Tibial nerve (tissue), 4 donors: Measurements from ENCODE around the gene NLN. TPM values are rescaled to one million over a fixed set of nuclear protein-coding genes. Genes with fewer than 3 reads are reported as not detected.

Experiments used
- DNase-seq, 2 donors: peaks; one replicate each; pipeline ENCODE4 v3.0.0-alpha.2; 2019; ENCODE audit warnings: low spot score in 2 of 2
- H3K27ac ChIP-seq, 4 donors: fragments of 200-600 bp; sonication (generic) in 3 of 4; one replicate each; pipeline ENCODE4 v1.5.1; 2017 to 2019; ENCODE audit warnings: mild to moderate bottlenecking in 1 of 4
- H3K27me3 ChIP-seq, 2 donors: fragments of 200-600 bp; sonication (generic) in 1 of 2; one replicate each; pipeline versions ENCODE4 v1.5.1 to v1.6.0; 2017 to 2019
- H3K36me3 ChIP-seq, 3 donors: fragments of 200-600 bp; sonication (generic); one replicate each; pipeline ENCODE4 v1.5.1; 2018 to 2019
- H3K4me1 ChIP-seq, 4 donors: fragments of 200-600 bp; sonication (generic) in 3 of 4; one replicate each; pipeline ENCODE4 v1.5.1; 2017 to 2019
- H3K4me3 ChIP-seq, 4 donors: fragments of 200-600 bp; sonication (generic) in 3 of 4; one replicate each; pipeline ENCODE4 v1.5.1; 2017 to 2019; ENCODE audit warnings: mild to moderate bottlenecking in 1 of 4, moderate library complexity in 1 of 4
- H3K9me3 ChIP-seq, 4 donors: fragments of 200-600 bp; sonication (generic) in 3 of 4; one replicate each; pipeline ENCODE4 v1.5.1; 2017 to 2019
- EP300 ChIP-seq, 2 donors: sonication (generic); formaldehyde crosslinking; IDR thresholded peaks; one replicate each; pipeline ENCODE4 v1.6.1; 2017; ENCODE audit warnings: antibody characterized with exemption in 2 of 2, mild to moderate bottlenecking in 1 of 2
- POLR2A ChIP-seq, 2 donors: fragments of 450-650 bp; IDR thresholded peaks; one replicate each; pipeline ENCODE4 v1.6.1; 2017; ENCODE audit warnings: antibody characterized with exemption in 2 of 2, mild to moderate bottlenecking in 2 of 2, moderate library complexity in 2 of 2
- WGBS, 2 donors: methylation state at CpG; one replicate each; pipeline ENCODE4 v1.1.5; 2018; 5-methylcytosine and 5-hydroxymethylcytosine counted together
- total RNA-seq, 4 donors: library from RNA; depleted of rRNA; stranded (reverse); fragments of >200 nt; gene quantifications; one replicate each; pipeline ENCODE4 v1.1.0, GENCODE V29; 2016
- TF ChIP-seq, protein P1 (sequence below), 5 experiments: fragments of 200-600 bp in 3 of 5; fragments of 450-650 bp in 2 of 5; sonication (generic) in 3 of 5; IDR thresholded peaks; one replicate each; pipeline ENCODE4 v1.5.1; 2016 to 2019; ENCODE audit warnings: antibody characterized with exemption in 5 of 5, mild to moderate bottlenecking in 3 of 5, moderate library complexity in 2 of 5

The NLN gene
- total RNA-seq, 4 donors from 2014 or later = 10.9 to 28.6 (median 19.2) TPM

DNA sequence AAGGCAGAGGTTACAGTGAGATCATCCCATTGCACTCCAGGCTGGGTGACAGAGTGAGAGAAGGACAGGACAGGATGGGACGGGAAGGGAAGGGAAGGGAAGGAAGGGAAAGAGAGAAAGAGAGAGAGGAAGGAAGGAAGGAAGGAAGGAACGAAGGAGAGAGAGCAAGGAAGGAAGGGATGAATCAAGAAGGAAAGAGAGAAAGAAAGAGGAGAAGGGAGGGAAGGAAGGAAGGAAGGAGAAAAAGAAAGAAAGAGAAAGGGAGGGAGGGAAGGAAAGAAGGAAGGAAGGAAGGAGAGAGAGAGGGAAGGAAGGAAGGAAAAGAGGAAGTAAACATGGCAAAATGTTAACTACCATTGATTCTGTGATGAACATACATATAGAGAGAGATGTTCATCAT, 28.9 kb upstream of the NLN start:
- H3K4me3 ChIP-seq = no peak overlapping the region
- peaks cover 0 to 45% (median 0%) of the 10 kb centered on the region in 3 donors for H3K36me3 ChIP-seq
- no peaks in the 10 kb centered on the region for H3K27me3 ChIP-seq
- 93 to 94% methylated on average over 2 of the region's 2 CpGs for WGBS, 2 donors
- peaks cover 0 to 3% (median 0%) of the 10 kb centered on the region in 4 donors for H3K4me1 ChIP-seq
- H3K27ac ChIP-seq = no peak overlapping the region
- TF ChIP-seq EP300 (IDR thresholded peaks at IDR 0.05) (no peak), POLR2A (IDR thresholded peaks at IDR 0.05) (no peak)
- TF ChIP-seq, protein P1, sequence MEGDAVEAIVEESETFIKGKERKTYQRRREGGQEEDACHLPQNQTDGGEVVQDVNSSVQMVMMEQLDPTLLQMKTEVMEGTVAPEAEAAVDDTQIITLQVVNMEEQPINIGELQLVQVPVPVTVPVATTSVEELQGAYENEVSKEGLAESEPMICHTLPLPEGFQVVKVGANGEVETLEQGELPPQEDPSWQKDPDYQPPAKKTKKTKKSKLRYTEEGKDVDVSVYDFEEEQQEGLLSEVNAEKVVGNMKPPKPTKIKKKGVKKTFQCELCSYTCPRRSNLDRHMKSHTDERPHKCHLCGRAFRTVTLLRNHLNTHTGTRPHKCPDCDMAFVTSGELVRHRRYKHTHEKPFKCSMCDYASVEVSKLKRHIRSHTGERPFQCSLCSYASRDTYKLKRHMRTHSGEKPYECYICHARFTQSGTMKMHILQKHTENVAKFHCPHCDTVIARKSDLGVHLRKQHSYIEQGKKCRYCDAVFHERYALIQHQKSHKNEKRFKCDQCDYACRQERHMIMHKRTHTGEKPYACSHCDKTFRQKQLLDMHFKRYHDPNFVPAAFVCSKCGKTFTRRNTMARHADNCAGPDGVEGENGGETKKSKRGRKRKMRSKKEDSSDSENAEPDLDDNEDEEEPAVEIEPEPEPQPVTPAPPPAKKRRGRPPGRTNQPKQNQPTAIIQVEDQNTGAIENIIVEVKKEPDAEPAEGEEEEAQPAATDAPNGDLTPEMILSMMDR (IDR thresholded peaks at IDR 0.05) = no peak
- H3K9me3 ChIP-seq = no peaks in the 10 kb centered on the region
- DNase-seq = no peak

DNA sequence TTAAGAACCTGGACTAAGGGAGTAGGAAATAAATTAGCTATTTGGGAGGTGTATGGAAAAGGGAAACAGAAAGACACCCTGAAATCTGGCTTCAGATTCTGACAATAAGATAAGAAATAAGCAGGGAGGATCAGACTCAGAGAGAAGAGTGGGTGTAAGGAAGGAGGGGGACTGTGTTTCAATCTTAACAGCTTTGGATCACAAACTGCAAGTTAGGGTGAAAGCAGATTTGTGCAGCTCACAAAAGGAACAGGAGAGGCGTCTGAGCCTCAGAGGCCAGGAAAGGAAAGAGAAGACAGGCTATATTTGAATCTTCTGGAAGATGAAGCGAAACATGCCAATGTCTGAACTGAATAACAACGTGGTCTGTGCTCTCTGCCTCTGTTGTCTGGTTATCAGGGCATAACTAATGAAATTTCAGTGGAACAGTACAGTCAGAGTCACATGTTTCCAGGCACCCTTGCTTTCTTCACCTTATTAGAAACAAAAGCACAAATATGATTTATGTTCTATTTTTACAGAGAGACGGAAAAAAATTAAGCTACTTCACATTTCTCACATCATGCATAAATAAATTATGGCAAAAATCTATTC, 26.7 kb upstream of the NLN start:
- H3K4me3 ChIP-seq = no peak overlapping the region
- no peak for DNase-seq
- TF ChIP-seq EP300 (IDR thresholded peaks at IDR 0.05) (no peak), POLR2A (IDR thresholded peaks at IDR 0.05) (no peak)
- TF ChIP-seq, protein P1 (IDR thresholded peaks at IDR 0.05) = no peak
- H3K9me3 ChIP-seq = no peaks in the 10 kb centered on the region
- H3K27me3 ChIP-seq = no peaks in the 10 kb centered on the region
- peaks cover 0 to 56% (median 0%) of the 10 kb centered on the region in 3 donors for H3K36me3 ChIP-seq
- peaks cover 0 to 3% (median 0%) of the 10 kb centered on the region in 4 donors for H3K4me1 ChIP-seq
- no peak overlapping the region for H3K27ac ChIP-seq
- 86 to 87% methylated on average over 4 of the region's 4 CpGs for WGBS, 2 donors

DNA sequence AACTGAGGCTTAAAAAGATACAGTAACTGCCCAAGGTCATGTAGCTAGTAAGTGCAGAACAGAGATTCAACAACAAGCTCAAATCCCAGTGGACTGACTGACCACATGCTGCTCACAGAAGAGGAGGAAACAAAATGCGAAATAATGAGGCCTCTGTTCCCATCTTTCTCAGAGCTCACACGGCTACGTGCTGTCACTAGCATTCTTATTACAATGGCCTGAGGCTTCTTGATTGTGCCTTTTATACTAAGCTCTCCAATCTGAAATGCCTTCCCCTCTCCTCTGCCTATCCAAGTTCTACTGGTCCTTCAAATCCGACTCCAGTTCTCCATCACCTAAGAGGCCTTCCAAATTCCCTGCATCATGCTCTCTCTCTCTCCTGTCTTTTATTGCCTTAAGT, 26.1 kb upstream of the NLN start:
- TF ChIP-seq POLR2A (IDR thresholded peaks at IDR 0.05) (no peak), EP300 (IDR thresholded peaks at IDR 0.05) (no peak)
- TF ChIP-seq, protein P1 (IDR thresholded peaks at IDR 0.05) = no peak
- H3K36me3 ChIP-seq = peaks cover 0 to 59% (median 0%) of the 10 kb centered on the region in 3 donors
- H3K4me3 ChIP-seq = no peak overlapping the region
- no peak for DNase-seq
- peaks cover 0 to 3% (median 0%) of the 10 kb centered on the region in 4 donors for H3K4me1 ChIP-seq
- H3K27me3 ChIP-seq = no peaks in the 10 kb centered on the region
- H3K27ac ChIP-seq = no peak overlapping the region
- 42 to 73% methylated on average over 4 of the region's 4 CpGs for WGBS, 2 donors
- no peaks in the 10 kb centered on the region for H3K9me3 ChIP-seq

GRCh38 chr5:65696892-65697291, 25.1 kb upstream of the NLN start:
- TF ChIP-seq EP300 (IDR thresholded peaks at IDR 0.05) = no peak
- TF ChIP-seq POLR2A (IDR thresholded peaks at IDR 0.05) = no peak
- TF ChIP-seq, protein P1 (IDR thresholded peaks at IDR 0.05) = no peak
- Histone ChIP-seq H3K36me3 (peaks cover 0 to 55% (median 0%) of the 10 kb centered on the region in 3 donors), H3K9me3 (no peaks in the 10 kb centered on the region), H3K27me3 (no peaks in the 10 kb centered on the region), H3K27ac (no peak overlapping the region), H3K4me1 (peaks cover 0 to 3% (median 0%) of the 10 kb centered on the region in 4 donors), H3K4me3 (no peak overlapping the region)
- DNase-seq = no peak

- Histone ChIP-seq H3K27ac (no peak overlapping the region), H3K36me3 (peaks cover 0 to 66% (median 4%) of the 10 kb centered on the region in 3 donors), H3K4me3 (no peak overlapping the region), H3K9me3 (no peaks in the 10 kb centered on the region), H3K27me3 (no peaks in the 10 kb centered on the region), H3K4me1 (peaks cover 0 to 3% (median 0%) of the 10 kb centered on the region in 4 donors)
- 90 to 94% methylated on average over 4 of the region's 4 CpGs for WGBS, 2 donors
- no peak for DNase-seq
- TF ChIP-seq EP300 (IDR thresholded peaks at IDR 0.05) = no peak
- TF ChIP-seq POLR2A (IDR thresholded peaks at IDR 0.05) = no peak
- TF ChIP-seq, protein P1 (IDR thresholded peaks at IDR 0.05) = no peak
Observed at GRCh38 chr5:65699338-65699737, 22.7 kb upstream of the NLN start.
